ENCODE results near the gene LPIN1.

LPIN1 gene

DNA sequence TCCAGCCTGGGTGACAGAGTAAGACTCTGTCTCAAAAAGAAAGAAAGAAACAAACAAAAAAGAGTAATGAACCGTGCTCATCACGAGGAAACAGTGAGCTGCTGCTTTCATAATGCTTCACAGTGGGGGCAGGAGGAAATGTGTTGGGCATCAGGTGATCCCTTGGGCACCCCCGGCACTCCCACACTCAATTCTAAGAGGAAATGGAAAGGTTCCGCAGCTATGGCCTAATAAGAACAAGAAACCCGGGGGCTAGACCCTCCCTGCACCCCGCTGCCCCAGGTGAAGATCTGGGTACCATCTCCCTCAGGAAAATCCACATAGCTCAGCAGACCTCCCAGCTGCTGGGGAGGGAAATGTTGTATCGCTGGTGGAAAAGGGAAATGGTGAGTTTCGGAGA is 118.9 kb downstream of the LPIN1 start:
- DNase-seq, result no peak
- in situ Hi-C loops (cut with HindIII; ENCODE audit: low pct_ligation_motif_present, low pct_unique_long_range_greater_than_20kb, low sequenced_read_pairs), result no loop called here

DNA sequence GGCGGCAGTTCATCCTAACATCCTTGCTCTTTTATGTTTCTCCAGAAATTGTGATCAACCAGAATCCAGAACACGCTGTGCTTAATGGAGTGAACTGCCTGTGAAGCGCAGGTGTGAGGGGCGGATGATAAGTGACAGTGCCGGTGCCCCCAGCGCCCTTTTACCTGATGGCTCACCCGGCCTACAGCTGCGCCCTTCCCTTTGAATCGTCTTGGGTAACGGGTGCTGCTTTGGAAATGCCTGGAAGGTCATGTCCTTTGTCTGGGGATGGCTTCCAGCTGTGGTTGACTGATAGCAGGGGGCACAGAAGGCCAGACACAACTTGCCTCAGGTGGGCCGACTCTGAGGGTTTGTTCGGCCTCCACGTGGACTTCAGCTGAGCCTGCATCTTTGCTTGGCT is 119.4 kb downstream of the LPIN1 start:
- no peak for DNase-seq
- in situ Hi-C loops (cut with HindIII; ENCODE audit: low pct_ligation_motif_present, low pct_unique_long_range_greater_than_20kb, low sequenced_read_pairs), result no loop called here

DNA sequence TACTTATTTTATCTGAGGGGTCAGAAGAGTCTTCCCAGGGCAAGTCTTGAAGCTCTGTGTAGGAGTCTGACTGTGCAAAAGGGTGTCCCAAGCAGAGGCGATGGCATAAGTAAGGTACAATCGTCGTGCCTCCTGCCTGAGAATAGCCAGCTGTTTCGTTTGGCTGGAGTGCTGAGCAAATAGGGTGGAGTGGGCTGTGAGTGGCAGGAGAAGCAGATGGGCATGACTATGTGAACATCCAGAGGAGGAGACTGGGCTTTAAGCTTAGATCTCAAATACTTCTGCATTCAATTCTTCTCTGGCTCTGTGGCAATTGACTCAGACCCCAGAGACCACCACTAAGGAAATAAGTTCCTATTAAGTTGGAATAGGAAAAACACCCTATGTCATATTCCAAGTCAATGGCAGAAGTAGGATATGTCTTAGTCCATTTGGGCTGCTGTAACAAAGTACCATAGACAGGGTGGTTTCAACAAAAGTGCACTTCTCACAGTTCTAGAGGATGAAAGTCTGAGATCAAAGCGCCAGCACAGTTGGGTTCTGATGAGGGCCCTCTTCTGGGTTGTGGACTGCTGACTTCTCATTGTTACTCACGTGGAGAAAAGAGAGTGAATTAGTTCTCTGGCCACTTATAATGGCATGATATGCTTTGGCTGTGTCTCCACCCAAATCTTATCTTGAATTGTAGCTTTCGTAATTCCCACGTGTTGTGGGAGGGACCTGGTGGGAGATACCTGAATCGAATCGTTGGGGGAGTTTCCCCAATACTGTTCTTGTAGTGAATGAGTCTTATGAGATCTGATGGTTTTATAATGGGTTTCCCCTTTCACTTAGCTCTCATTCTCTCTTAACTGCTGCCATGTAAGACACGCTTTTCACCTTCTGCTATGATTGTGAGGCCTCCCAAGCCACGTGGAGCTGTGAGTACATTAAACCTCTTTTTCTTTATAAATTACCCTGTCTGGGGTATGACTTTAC is 120.2 kb downstream of the LPIN1 start:
- DNase-seq, result no peak
- in situ Hi-C loops (cut with HindIII; ENCODE audit: low pct_ligation_motif_present, low pct_unique_long_range_greater_than_20kb, low sequenced_read_pairs), result no loop called here

DNA sequence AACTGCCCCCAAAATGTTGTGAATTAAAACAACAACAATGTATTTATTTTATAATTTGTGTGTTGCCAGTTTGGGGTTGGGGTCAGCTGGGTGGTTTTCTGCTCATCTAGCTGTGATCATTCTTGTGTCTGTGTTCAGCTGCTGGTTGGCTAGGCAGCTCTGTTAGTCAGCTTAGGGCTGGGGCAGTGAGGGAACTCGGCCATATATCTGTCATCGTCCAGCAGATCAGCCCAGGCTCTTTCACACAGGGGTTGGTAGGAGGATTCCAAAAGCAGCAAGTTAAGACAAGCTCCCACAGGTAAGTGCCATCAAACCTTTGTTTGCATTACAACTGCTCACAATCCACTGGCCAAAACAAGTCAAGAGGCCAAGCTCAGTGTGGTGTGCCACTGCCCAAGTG is 121.5 kb downstream of the LPIN1 start:
- DNase-seq, result no peak
- in situ Hi-C loops (cut with HindIII; ENCODE audit: low pct_ligation_motif_present, low pct_unique_long_range_greater_than_20kb, low sequenced_read_pairs), result no loop called here

DNA sequence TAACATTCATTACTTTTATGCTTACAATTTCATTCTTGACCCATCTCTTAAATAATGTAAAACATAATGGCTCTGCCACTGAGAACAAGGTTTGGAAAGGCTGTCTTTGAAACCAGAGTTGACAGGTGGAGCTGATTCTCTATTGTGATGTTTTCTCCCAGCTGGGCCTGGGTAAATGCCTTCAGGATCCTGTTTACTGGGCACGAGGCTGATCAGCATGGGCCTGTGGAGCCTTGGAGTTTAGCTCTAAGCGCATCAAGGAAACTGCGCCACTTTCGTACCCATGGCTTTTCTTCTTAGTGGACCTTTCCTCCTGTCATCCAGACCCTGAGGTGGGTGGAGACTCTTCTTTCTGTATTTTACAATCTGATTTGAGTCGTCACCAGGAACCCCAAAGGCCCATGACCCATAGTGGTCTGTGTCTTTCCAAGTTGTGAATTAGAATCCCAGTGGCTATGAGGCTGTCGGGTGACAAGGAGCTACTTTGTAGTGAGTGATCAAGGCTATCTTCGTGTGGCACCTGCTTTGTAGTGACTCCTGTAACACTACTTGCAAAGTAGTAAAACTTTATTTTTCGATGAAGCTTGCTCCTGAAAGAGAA is 123.1 kb downstream of the LPIN1 start:
- no peak for DNase-seq
- in situ Hi-C loops (cut with HindIII; ENCODE audit: low pct_ligation_motif_present, low pct_unique_long_range_greater_than_20kb, low sequenced_read_pairs), result no loop called here

DNA sequence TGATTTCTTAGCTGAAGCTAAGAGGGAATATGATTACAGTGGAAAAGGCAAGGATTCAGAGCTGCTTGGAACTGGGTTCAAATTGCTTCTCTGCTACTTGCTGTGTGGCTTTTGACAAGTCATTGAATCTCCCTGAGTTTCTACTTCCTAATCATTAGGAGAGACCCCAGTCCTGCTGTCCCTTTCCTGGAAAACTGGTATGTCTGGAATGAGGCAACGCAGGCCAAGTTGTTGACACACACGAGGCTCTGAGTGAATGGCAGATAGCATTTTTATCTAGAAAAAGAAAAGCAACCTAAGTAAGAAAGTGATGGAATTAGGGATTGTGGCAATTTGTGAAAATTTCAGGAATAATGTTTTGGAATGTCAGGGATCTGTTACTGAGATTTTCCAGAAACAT is 123.6 kb downstream of the LPIN1 start:
- DNase-seq, result no peak
- in situ Hi-C loops (cut with HindIII; ENCODE audit: low pct_ligation_motif_present, low pct_unique_long_range_greater_than_20kb, low sequenced_read_pairs), result no loop called here

DNA sequence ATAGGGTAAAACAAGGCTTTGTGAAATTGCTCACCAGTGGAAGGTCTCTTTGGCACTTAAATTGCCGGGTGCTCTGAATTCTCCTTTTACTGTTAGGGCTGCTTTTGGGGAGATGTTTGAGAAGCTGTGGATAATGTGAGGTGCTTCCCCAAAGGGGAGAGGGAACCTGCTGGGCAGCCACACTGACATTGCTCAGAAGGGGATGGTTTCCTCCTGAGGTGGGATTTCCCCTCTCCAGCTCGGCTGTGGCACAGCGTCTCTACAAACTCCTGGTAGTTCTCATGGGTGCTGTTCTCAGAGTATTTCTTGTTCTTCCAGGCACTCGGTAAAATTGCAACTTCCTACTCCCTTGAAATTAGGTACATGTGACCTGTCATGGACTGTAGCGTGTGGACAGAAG is 124.2 kb downstream of the LPIN1 start:
- no peak for DNase-seq
- in situ Hi-C loops (cut with HindIII; ENCODE audit: low pct_ligation_motif_present, low pct_unique_long_range_greater_than_20kb, low sequenced_read_pairs), result no loop called here

DNA sequence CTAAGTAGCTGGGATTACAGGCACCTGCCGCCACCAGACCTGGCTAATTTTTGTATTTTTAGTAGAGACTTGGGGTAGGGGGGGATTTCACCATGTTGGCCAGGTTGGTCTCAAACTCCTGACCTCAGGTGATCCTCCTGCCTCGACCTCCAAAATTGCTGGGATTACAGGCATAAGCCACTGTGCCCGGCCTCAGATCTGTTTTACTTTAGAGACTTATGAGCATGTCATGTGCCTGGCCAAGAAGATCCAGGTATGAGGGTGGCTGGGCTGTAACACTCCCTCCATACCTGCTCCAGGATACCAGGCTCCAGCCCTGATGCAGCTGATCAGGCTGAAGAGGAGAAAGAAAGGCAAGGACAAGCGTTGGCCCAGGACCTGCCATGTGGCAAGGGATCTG is 125.0 kb downstream of the LPIN1 start:
- in situ Hi-C loops (cut with HindIII; ENCODE audit: low pct_ligation_motif_present, low pct_unique_long_range_greater_than_20kb, low sequenced_read_pairs), result no loop called here
- no peak for DNase-seq

DNA sequence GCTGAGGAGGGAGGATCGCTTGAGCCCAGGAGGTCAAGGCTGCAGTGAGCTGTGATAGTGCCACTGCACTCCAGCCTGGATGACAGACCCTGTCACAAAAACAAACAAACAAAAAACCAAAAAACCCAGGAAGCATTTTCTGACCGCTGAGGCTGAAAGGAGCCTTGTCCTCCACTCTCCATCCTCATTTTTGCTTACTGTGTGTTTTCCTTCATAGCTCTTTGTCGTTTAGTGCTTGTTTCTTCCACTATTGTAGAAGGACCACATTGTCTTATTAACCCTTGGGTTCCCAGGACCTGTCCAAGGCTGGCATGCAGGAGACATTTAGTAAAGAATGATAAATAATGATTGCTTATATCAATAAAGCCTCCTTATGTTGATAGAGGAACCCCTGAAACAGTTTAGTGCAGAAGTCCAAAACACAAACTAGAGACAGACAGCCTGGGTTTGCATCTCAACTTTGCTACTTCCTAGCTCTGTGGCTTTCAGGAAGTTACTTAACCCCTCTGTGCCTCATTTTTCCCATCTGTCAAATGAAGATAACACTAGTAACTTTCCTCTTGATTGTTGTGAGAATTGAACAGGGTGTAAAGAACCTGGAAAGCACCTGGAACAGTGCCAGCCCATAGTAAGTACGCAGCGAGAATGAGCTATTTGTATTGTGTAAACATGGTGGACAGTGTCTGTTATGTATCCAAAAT is 126.0 kb downstream of the LPIN1 start:
- DNase-seq, result no peak
- in situ Hi-C loops (cut with HindIII; ENCODE audit: low pct_ligation_motif_present, low pct_unique_long_range_greater_than_20kb, low sequenced_read_pairs), result no loop called here

DNA sequence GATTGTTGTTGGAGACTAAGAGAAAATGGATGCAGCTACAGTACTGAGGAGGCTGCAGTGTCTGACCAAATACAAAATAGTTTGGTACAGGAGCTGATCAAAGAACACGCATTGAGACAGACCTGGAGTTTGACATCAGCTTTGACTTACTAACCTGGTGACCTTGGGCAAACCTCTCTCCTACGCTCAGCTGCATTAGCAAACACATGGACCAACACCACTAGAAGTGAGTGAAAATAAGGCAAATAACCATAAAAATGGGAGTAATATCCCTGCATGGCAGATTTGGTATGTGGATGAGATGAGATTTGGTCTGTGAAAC is 126.5 kb downstream of the LPIN1 start:
- in situ Hi-C loops (cut with HindIII; ENCODE audit: low pct_ligation_motif_present, low pct_unique_long_range_greater_than_20kb, low sequenced_read_pairs), result no loop called here
- DNase-seq, result no peak

DNA sequence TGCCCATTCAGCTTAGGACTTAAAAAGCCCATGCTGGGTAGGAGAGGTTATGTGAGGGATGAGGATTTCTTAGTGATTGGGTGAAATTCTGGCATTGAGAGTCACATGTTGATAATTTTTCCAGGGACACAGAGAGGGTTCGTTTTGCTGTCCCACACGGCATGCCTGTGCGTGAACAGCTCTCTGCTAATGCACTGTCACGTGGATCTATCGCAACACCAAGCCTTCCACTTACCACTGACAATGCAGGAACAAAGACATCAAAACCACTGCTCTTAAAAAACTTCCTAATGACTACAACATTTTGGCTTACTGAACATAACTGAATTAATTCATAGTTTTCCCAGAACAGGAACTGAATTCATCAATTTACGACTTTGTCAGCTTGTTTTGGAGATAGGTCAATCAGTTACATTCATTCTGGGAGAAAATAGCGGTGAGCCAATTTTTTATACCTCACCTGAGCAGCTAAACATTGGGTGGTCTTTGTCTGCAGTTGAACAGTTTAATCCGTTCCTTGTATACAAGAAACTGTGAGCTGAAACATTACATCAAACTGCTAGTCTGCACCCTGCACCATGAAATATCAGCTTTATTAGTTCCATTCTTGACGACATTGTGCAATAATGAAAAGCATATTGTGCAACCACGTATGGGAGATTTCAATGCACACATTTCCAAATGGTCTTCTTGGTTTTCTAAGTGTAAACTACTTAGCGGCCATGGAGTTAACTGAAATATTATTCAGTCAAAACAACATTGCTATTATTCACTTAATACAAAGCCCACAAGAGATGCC is 127.1 kb downstream of the LPIN1 start:
- in situ Hi-C loops (cut with HindIII; ENCODE audit: low pct_ligation_motif_present, low pct_unique_long_range_greater_than_20kb, low sequenced_read_pairs), result no loop called here
- DNase-seq, result no peak

DNA sequence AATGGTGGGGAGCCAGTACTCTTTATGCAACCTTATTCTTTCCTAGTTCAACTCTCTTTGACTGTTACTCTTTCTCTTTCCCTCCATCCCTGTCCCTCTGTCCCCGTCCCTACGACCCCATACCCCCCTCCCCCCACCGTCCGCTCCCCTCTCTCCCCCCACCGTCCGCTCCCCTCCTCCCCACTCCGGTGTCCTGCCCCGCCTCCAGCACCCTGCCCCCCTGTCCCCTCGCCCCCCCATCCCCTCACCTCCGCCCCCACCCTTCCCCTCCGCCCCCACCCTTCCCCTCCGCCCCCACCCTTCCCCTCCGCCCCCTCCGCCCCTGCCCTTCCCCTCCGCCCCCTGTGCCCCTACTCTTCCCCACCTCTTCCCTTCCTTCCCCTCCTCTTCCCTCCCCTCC is 128.4 kb downstream of the LPIN1 start:
- in situ Hi-C loops (cut with HindIII; ENCODE audit: low pct_ligation_motif_present, low pct_unique_long_range_greater_than_20kb, low sequenced_read_pairs), result no loop called here
- DNase-seq, result no peak

DNA sequence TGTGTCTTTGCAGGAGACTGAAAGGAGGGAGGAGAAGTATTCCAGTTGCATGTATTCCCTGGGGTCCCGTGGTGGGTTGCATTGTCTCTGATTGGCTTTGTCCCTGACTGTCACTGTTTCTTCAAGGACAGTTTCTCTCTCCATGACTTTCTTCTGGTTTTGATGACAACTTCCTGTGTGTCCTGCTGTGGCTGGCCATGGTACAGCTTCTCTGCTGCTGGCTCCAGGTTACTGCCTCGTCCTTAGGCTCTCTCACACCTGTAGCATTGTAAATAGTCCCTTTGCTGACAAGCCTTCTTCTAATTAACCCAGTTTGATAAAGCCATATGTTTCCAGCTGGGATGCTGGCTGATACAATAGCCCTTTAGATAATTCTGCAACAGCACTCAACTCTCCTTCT is 129.0 kb downstream of the LPIN1 start:
- DNase-seq, result no peak
- in situ Hi-C loops (cut with HindIII; ENCODE audit: low pct_ligation_motif_present, low pct_unique_long_range_greater_than_20kb, low sequenced_read_pairs), result no loop called here

DNA sequence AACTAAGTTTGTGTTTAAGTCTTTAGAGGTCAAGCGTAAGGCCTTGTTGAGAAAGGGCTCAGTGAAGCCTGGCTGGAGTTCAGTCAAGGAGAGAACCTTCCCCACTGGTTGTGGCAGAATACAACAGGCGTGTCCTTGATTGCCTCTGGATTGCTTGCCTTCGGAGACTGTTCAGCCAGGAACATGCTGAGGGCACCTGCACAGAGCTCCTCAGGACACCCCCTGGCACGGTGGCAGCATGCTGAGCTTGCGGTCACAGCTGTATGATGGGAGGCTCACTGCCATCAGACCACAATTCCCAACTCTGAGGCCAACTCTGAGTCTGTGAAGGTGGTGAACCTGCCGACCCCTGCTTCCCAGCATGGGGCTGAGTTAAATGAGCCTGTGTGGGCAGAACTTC is 130.0 kb downstream of the LPIN1 start:
- in situ Hi-C loops (cut with HindIII; ENCODE audit: low pct_ligation_motif_present, low pct_unique_long_range_greater_than_20kb, low sequenced_read_pairs), result no loop called here

DNA sequence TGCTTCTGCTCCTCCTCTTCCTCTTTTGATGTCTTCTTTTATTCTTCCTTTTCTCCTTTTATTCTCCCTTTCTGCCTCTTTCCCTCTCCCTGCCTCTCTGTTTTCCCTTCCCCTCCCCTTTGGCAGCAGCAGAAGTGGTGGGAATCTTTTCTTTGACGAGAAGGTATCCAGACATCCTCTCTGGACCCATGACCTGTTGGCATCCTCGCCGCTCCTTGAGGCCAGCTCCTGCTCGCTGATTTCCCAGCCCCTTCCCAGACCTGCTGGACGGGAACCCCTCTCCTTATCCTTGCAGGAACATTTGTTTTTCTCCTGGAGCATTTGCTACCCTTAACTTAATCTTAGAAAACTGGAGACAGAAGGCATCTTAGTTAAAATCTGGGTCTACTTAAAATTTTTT is 130.5 kb downstream of the LPIN1 start:
- no peak for DNase-seq

More for the DNA sequence above, 130.0 kb downstream of the LPIN1 start:
- DNase-seq, result no peak

More for the DNA sequence above, 130.5 kb downstream of the LPIN1 start:
- in situ Hi-C loops (cut with HindIII; ENCODE audit: low pct_ligation_motif_present, low pct_unique_long_range_greater_than_20kb, low sequenced_read_pairs), result no loop called here
